B cell (primary cell): ENCODE data around the gene CD109. TPM values are rescaled to one million over a fixed set of nuclear protein-coding genes. Genes with fewer than 3 reads are reported as not detected.
"Not testable (repeated sequence)": the region's sequence is repeated elsewhere in the genome, so short reads cannot be mapped to it uniquely, and the experiment has no call there.

Source experiments
- ATAC-seq: fragments of 200-7000 bp; cut with Tn5 transposase; one replicate; pipeline ENCODE4 v1.10.0; 2021; ENCODE audit warnings: low read depth, mild to moderate bottlenecking, moderate number of reproducible peaks, moderate library complexity
- CTCF ChIA-PET: fragments of 350-600 bp; sonication (Branson Sonifier 250); formaldehyde crosslinking; loops from one replicate; lab custom pipeline; 2021; ENCODE audit warnings: antibody characterized with exemption, inconsistent platforms; lab: Charles Lee
- POLR2A ChIA-PET: fragments of 350-600 bp; sonication (Branson Sonifier 250); formaldehyde crosslinking; loops from one replicate; lab custom pipeline; 2021; ENCODE audit warnings: antibody characterized with exemption; lab: Charles Lee
- DNase-seq: peaks from one replicate; pipeline ENCODE4 v3.0.0; 2013
- H2AFZ ChIP-seq: 2 replicates; pipeline ENCODE4 v1.6.1; 2012; ENCODE audit warnings: mild to moderate bottlenecking, low read depth, low read length; ENCODE audit not compliant: insufficient read depth, poor library complexity, severe bottlenecking
- H3K27ac ChIP-seq, 2 donors: 1 replicate in 1 of 2; 2 replicates in 1 of 2; pipeline ENCODE4 v1.5.1; 2012 to 2013; ENCODE audit warnings: low read length in 2 of 2, mild to moderate bottlenecking in 2 of 2, moderate library complexity in 1 of 2
- H3K27me3 ChIP-seq, 4 experiments: fragments of 200-600 bp in 1 of 4; sonication (generic) in 1 of 4; replicated peaks in 1 of 4; 1 replicate in 2 of 4; 2 replicates in 2 of 4; pipeline versions ENCODE4 v1.6.1 to v1.7.0; 2013 to 2016; ENCODE audit warnings: low read length in 3 of 4, mild to moderate bottlenecking in 2 of 4, mixed read lengths in 1 of 4, moderate library complexity in 1 of 4; ENCODE audit not compliant: insufficient read depth in 4 of 4, control insufficient read depth in 3 of 4; ENCODE audit errors: control extremely low read depth in 1 of 4
- H3K36me3 ChIP-seq, 2 experiments: replicated peaks in 1 of 2; 1 replicate in 1 of 2; 2 replicates in 1 of 2; pipeline versions ENCODE4 v1.6.1 to v1.7.1; 2013; ENCODE audit warnings: low read length in 1 of 2; ENCODE audit not compliant: insufficient read depth in 2 of 2, control insufficient read depth in 1 of 2; ENCODE audit errors: control extremely low read depth in 1 of 2, extremely low read depth in 1 of 2
- H3K4me1 ChIP-seq, 2 donors: fragments of 200-600 bp in 1 of 2; sonication (generic) in 1 of 2; 1 replicate in 1 of 2; 2 replicates in 1 of 2; pipeline versions ENCODE4 v1.5.1 to v1.6.1; 2013 to 2017; ENCODE audit warnings: low read length in 2 of 2; ENCODE audit not compliant: control insufficient read depth in 2 of 2, insufficient read depth in 2 of 2
- H3K4me2 ChIP-seq: replicated peaks from 2 replicates; pipeline ENCODE3; 2012; ENCODE audit warnings: mild to moderate bottlenecking, low read depth, low read length; ENCODE audit not compliant: poor library complexity, severe bottlenecking
- H3K4me3 ChIP-seq, 5 experiments: fragments of 200-600 bp in 1 of 5; sonication (generic) in 1 of 5; 1 replicate in 3 of 5; 2 replicates in 2 of 5; pipeline versions ENCODE4 v1.5.1 to v1.7.0; 2011 to 2016; ENCODE audit warnings: low read length in 4 of 5, mild to moderate bottlenecking in 4 of 5, low read depth in 2 of 5, control low read depth in 1 of 5, moderate library complexity in 1 of 5; ENCODE audit not compliant: insufficient read depth in 1 of 5; ENCODE audit errors: control extremely low read depth in 1 of 5, extremely low read depth in 1 of 5
- H3K79me2 ChIP-seq: fragments of 200-600 bp; sonication (generic); one replicate; pipeline ENCODE4 v1.6.0; 2016; ENCODE audit warnings: low read length; ENCODE audit not compliant: control insufficient read depth, insufficient read depth
- H3K9ac ChIP-seq: fragments of 200-600 bp; sonication (generic); 2 replicates; pipeline ENCODE4 v1.6.1; 2017; ENCODE audit warnings: mild to moderate bottlenecking, low read length, moderate library complexity
- H3K9me3 ChIP-seq, 3 donors: one replicate each; pipeline versions ENCODE4 v1.6.1 to v1.7.1; 2013; ENCODE audit warnings: low read length in 2 of 3; ENCODE audit not compliant: control insufficient read depth in 2 of 3, insufficient read depth in 1 of 3; ENCODE audit errors: control extremely low read depth in 1 of 3
- H4K20me1 ChIP-seq: 2 replicates; pipeline ENCODE4 v1.6.0; 2012; ENCODE audit warnings: mild to moderate bottlenecking, low read length; ENCODE audit not compliant: insufficient read depth, control insufficient read depth, poor library complexity, severe bottlenecking
- H3K27ac Mint-ChIP-seq: one replicate; pipeline ENCODE4 v1.8.0; 2021; ENCODE audit warnings: mixed read lengths
- H3K27me3 Mint-ChIP-seq: one replicate; pipeline ENCODE4 v1.8.0; 2021; ENCODE audit warnings: mixed read lengths
- H3K4me1 Mint-ChIP-seq: one replicate; pipeline ENCODE4 v1.8.0; 2021; ENCODE audit warnings: mixed read lengths
- H3K4me3 Mint-ChIP-seq: one replicate; pipeline ENCODE4 v1.8.0; 2021; ENCODE audit warnings: mixed read lengths
- H3K9me3 Mint-ChIP-seq: one replicate; pipeline ENCODE4 v1.8.0; 2022; ENCODE audit warnings: mixed read lengths; ENCODE audit not compliant: insufficient read depth
- CTCF ChIP-seq: fragments of 200-600 bp; IDR thresholded peaks from one replicate; pipeline ENCODE4 v1.8.0; 2022; ENCODE audit warnings: antibody characterized with exemption, mild to moderate bottlenecking
- EZH2 ChIP-seq: IDR thresholded peaks from 2 replicates; pipeline ENCODE4 v1.6.1; 2012; ENCODE audit warnings: borderline replicate concordance, low read depth, mild to moderate bottlenecking, moderate library complexity, low read length; ENCODE audit not compliant: insufficient read depth, poor library complexity, severe bottlenecking
- WGBS: methylation state at CpG from one replicate; pipeline ENCODE4 v1.1.5; 2013; ENCODE audit warnings: missing lambda C conversion rate; ENCODE audit not compliant: insufficient coverage; 5-methylcytosine and 5-hydroxymethylcytosine counted together
- intact Hi-C: fragments of 100-400 bp; cut with micrococcal nuclease; formaldehyde crosslinking; loops from one replicate; pipeline ENCODE4 v1.10.0; 2022
- polyA plus RNA-seq: library from polyadenylated mRNA; depleted of rRNA; stranded (reverse); fragments of >200 nt; gene quantifications from 2 replicates; pipeline ENCODE4 v1.2.3, GENCODE V29; 2012
- total RNA-seq, 2 donors: library from RNA; stranded (reverse); fragments of 120-200 nt in 1 of 2; gene quantifications; 1 replicate in 1 of 2; 2 replicates in 1 of 2; pipeline versions ENCODE4 v1.2.3 to v1.2.4, GENCODE V29; 2013 to 2022

CD109 gene
- total and polyA plus RNA-seq, 2 donors (not counting 1 experiment from before 2014, with no cell fraction given) = 0.15 TPM; not detected in 1

GRCh38 chr6:73679009-73679408 lies 17.0 kb upstream of the CD109 start:
- H3K9ac ChIP-seq = no peak overlapping the region
- no peaks in the 10 kb centered on the region for H3K36me3 ChIP-seq
- peaks cover 3% of the 10 kb centered on the region for H3K9me3 Mint-ChIP-seq
- H3K4me3 Mint-ChIP-seq = no peak overlapping the region
- no peak overlapping the region for H2AFZ ChIP-seq
- no peaks in the 10 kb centered on the region for H3K4me1 Mint-ChIP-seq
- POLR2A ChIA-PET = no interaction called here
- CTCF ChIA-PET = interaction anchor here (0.7 to 1.8 kb wide), 4 partner anchors 11 to 1530 kb away, joined by 3 to 7 read pairs (median 3); partner anchors contain the start of gene CD109
- ATAC-seq = no peak
- H3K27ac ChIP-seq = no peak overlapping the region
- no peaks in the 10 kb centered on the region for H4K20me1 ChIP-seq
- H3K4me3 ChIP-seq = no peak overlapping the region
- H3K9me3 ChIP-seq = peaks cover 0 to 8% (median 2%) of the 10 kb centered on the region in 3 donors
- peaks cover 13% of the 10 kb centered on the region for H3K27me3 Mint-ChIP-seq
- DNase-seq = no peak
- H3K4me1 ChIP-seq = no peaks in the 10 kb centered on the region
- no peak for TF ChIP-seq EZH2
- TF ChIP-seq CTCF = no peak
- H3K27ac Mint-ChIP-seq = no peak overlapping the region
- intact Hi-C loops = no loop called here
- 40% methylated on average over 1 of the region's 3 CpGs for WGBS
- no peak overlapping the region for H3K4me2 ChIP-seq
- no peaks in the 10 kb centered on the region for H3K27me3 ChIP-seq
- H3K79me2 ChIP-seq = no peaks in the 10 kb centered on the region

DNA sequence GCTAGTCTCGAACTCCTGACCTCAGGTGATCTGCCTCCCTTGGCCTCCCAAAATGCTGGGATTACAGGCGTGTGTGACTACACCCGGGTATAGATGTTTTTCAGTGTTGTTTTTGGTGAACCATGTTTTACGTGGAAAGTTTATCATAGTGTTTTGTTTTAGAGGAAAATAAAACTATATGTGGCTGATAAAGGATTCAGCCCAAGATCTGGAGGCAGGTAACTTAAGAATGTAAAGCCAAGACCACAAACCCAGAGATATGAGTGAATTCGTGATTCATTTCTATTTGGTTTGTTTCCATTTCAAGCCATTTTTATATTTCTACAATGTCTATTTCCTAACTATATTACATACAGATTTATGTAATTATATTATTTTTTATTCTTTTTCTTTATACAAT lies 16.2 kb upstream of the CD109 start:
- H3K4me1 ChIP-seq, H3K27me3 ChIP-seq, H3K27ac Mint-ChIP-seq, H3K4me3 Mint-ChIP-seq, H3K36me3 ChIP-seq, H3K9ac ChIP-seq, H4K20me1 ChIP-seq, CTCF ChIA-PET, H3K27ac ChIP-seq, H3K4me3 ChIP-seq, H3K4me1 Mint-ChIP-seq, H3K4me2 ChIP-seq, H2AFZ ChIP-seq, DNase-seq, H3K9me3 Mint-ChIP-seq, H3K79me2 ChIP-seq, ATAC-seq, intact Hi-C loops: not testable (repeated sequence)
- H3K27me3 Mint-ChIP-seq = peaks cover 13% of the 10 kb centered on the region
- H3K9me3 ChIP-seq = peaks cover 0 to 12% (median 2%) of the 10 kb centered on the region in 3 donors
- 83% methylated on average over 4 of the region's 5 CpGs for WGBS
- POLR2A ChIA-PET = interaction anchor here (0.5 kb wide), 1 partner anchor 68 kb away, joined by 3 read pairs; no protein-coding TSS in a partner anchor
